ENCODE data around the gene UBAP1. TPM values are rescaled to one million over a fixed set of nuclear protein-coding genes. Genes with fewer than 3 reads are reported as not detected.
"Not testable (repeated sequence)": the region's sequence is repeated elsewhere in the genome, so short reads cannot be mapped to it uniquely, and the experiment has no call there.

The UBAP1 gene
- total RNA-seq (70.7 TPM), polyA plus RNA-seq (10 to 100 TPM; 52.9 to 60.0 (median 55.4) TPM)

DNA sequence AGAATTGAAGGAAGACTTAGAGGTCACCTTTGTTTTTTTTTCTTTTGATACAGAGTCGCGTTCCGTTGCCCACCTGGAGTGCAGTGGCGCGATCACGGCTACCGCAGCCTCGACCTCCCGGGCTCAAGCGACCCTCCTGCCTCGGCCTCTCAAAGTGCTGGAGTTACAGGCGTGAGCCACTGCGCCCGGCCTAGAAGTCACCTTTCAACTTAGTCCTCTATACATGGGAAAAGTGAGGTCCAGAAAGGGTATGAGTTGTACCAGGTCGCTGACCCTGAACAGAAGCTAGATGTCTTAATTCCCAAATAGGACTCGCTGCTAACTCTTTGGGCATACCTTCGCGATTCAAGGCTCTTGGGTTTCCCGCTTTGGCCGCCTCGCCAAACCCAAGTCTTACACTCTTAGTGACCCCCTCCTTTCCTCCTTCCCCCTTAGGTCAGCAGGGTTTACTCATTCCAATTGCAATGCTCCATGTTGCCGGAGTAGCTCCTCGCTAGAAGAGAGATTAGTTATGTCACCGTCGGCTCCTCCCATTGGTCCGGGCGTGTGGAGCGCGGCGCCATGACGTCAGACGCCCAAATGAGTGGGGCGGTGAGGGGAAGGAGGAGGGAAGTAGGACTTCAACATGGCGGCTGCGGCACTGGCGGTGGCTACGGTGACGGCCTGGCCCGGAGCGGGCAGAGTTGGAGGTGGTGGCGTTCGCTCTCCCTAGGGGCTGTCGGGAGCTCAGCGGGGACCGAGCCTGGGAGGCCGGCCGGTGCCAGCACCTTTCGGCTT lies at the start of gene UBAP1:
UBAP1 (plus strand) TSS at position 608 of the 777 bp plus-strand sequence. CDS start 41,872 bp downstream, outside the sequence.
- no peaks in the 10 kb centered on the region for H3K27me3 ChIP-seq (ENCODE audit: control insufficient read depth, insufficient read depth, low read length)
- peak within 1 kb of the TSS; percentile 96 to 99 (median 98) for H3K4me3 Mint-ChIP-seq
- ATAC-seq (ENCODE audit: low read depth in 2 of 2) (peak; percentile 99 to 100), DNase-seq (peak; percentile 95 to 98 (median 95))
- peaks cover 20% of the 10 kb centered on the region for H3K4me1 ChIP-seq (ENCODE audit: control insufficient read depth, insufficient read depth, low read length, poor library complexity, severe bottlenecking)
- H3K4me1 Mint-ChIP-seq: peaks cover 5 to 34% (median 16%) of the 10 kb centered on the region in 4 donors
- no peaks in the 10 kb centered on the region for H3K9me3 Mint-ChIP-seq
- H3K27ac ChIP-seq (ENCODE audit: insufficient read depth, low read length, poor library complexity, severe bottlenecking): peak within 1 kb of the TSS; percentile 94
- peak within 1 kb of the TSS; percentile 99 to 100 (median 100) for H3K27ac Mint-ChIP-seq
- no peaks in the 10 kb centered on the region for H3K9me3 ChIP-seq (ENCODE audit: control insufficient read depth in 2 of 2, low read length in 2 of 2)
- H3K36me3 ChIP-seq (ENCODE audit: control insufficient read depth, insufficient read depth, low read length): no peaks in the 10 kb centered on the region
- peak within 1 kb of the TSS; percentile 96 for H3K4me3 ChIP-seq (ENCODE audit: low read depth, low read length)
- peaks cover 6% of the 10 kb centered on the region for H3K36me3 Mint-ChIP-seq
- H3K27me3 Mint-ChIP-seq: peaks cover 2% of the 10 kb centered on the region

DNA sequence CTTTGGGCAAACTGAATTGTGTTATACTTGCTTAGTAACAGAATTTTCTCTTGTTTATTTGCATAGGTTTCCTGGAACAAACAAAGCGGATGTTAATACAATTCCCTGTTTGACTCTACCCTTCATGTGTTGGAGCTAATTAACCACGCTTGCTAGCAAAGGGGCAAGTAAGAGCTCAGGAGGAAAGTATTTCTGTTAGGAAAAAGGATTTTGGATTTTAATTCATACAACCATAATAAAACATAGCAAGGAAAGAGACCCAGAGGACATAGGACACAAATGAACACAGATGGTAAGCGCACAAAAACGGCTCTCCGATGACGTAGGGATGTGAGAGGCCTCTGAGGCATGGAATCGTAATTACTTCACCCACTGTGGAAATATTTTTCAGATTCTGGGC lies 47.3 kb upstream of the UBAP1 start:
- Mint-ChIP-seq H3K27ac (peak overlapping the region in 2 of 3 donors; percentile 15 to 40), H3K9me3 (peaks cover 0 to 2% (median 0%) of the 10 kb centered on the region in 7 donors), H3K27me3 (no peaks in the 10 kb centered on the region), H3K36me3 (no peaks in the 10 kb centered on the region), H3K4me3 (peak overlapping the region in 1 of 4 donors; percentile 51), H3K4me1 (peaks cover 0 to 5% (median 2%) of the 10 kb centered on the region in 4 donors)
- no peaks in the 10 kb centered on the region for H3K9me3 ChIP-seq (ENCODE audit: control insufficient read depth in 2 of 2, low read length in 2 of 2)
- no peak overlapping the region for H3K4me3 ChIP-seq (ENCODE audit: low read depth, low read length)
- H3K36me3 ChIP-seq (ENCODE audit: control insufficient read depth, insufficient read depth, low read length): no peaks in the 10 kb centered on the region
- H3K27me3 ChIP-seq (ENCODE audit: control insufficient read depth, insufficient read depth, low read length): no peaks in the 10 kb centered on the region
- H3K4me1 ChIP-seq (ENCODE audit: control insufficient read depth, insufficient read depth, low read length, poor library complexity, severe bottlenecking): peaks cover 5% of the 10 kb centered on the region
- ATAC-seq (ENCODE audit: low read depth in 2 of 2) (no peak), DNase-seq (no peak)
- H3K27ac ChIP-seq (ENCODE audit: insufficient read depth, low read length, poor library complexity, severe bottlenecking): no peak overlapping the region

DNA sequence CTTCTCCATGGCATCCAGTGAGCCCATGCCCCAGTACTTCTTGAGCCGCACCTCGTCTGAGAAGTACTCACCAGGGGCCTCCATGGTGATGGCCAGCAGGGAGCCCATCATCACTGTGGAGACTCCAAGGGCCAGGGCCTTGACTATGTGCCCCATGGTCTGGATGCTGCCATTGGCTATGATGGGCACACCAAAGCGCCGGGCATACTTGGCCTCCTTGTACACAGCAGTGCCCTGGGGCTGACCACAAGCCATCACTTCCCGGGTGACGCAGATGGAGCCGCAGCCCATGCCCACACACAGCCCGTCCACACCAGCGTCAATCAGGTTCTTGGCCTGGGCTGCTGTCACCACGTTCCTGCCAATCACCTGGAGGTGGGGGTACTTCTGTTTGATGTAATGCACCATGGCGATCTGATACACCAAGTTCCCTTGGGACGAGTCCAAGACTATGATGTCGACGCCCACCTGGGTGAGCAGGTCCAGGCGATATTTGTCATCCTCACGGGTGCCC lies 45.4 kb upstream of the UBAP1 start:
- no peaks in the 10 kb centered on the region for H3K4me1 Mint-ChIP-seq
- Histone ChIP-seq H3K27me3 (ENCODE audit: control insufficient read depth, insufficient read depth, low read length) (no peaks in the 10 kb centered on the region), H3K4me3 (ENCODE audit: low read depth, low read length) (no peak overlapping the region), H3K4me1 (ENCODE audit: control insufficient read depth, insufficient read depth, low read length, poor library complexity, severe bottlenecking) (no peaks in the 10 kb centered on the region), H3K9me3 (ENCODE audit: control insufficient read depth in 2 of 2, low read length in 2 of 2) (no peaks in the 10 kb centered on the region), H3K36me3 (ENCODE audit: control insufficient read depth, insufficient read depth, low read length) (no peaks in the 10 kb centered on the region), H3K27ac (ENCODE audit: insufficient read depth, low read length, poor library complexity, severe bottlenecking) (no peak overlapping the region)
- no peak overlapping the region for H3K4me3 Mint-ChIP-seq
- ATAC-seq (ENCODE audit: low read depth in 2 of 2): no peak
- H3K9me3 Mint-ChIP-seq: peaks cover 0 to 2% (median 0%) of the 10 kb centered on the region in 7 donors
- no peak for DNase-seq
- H3K36me3 Mint-ChIP-seq: no peaks in the 10 kb centered on the region
- no peaks in the 10 kb centered on the region for H3K27me3 Mint-ChIP-seq
- no peak overlapping the region for H3K27ac Mint-ChIP-seq

DNA sequence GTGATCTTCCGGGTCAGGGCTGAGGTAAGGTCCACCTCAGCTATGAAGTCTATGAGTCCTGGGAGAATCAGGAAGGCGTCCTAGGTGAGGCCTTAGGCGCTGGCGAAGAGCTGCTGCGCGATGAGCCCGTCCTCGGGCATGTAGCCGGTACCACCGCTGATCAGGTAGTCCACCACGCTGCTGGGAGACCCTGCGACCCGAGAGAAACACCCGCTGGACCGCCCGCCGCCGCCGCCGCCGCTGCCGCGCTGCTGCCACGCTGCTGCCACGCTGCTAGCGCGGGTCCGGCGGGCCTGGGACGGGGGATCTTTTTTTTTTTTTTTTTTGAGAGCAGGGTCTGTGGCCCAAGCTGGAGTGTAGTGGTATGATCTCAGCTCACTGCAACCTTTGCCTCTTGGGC lies 44.3 kb upstream of the UBAP1 start:
- ATAC-seq (ENCODE audit: low read depth in 2 of 2): no peak
- Mint-ChIP-seq H3K27me3 (no peaks in the 10 kb centered on the region), H3K9me3 (no peaks in the 10 kb centered on the region), H3K27ac (no peak overlapping the region), H3K4me3 (no peak overlapping the region), H3K4me1 (peaks cover 0 to 5% (median 1%) of the 10 kb centered on the region in 4 donors), H3K36me3 (no peaks in the 10 kb centered on the region)
- H3K9me3 ChIP-seq (ENCODE audit: control insufficient read depth in 2 of 2, low read length in 2 of 2): no peaks in the 10 kb centered on the region
- H3K4me3 ChIP-seq (ENCODE audit: low read depth, low read length): no peak overlapping the region
- no peak overlapping the region for H3K27ac ChIP-seq (ENCODE audit: insufficient read depth, low read length, poor library complexity, severe bottlenecking)
- DNase-seq: no peak
- no peaks in the 10 kb centered on the region for H3K27me3 ChIP-seq (ENCODE audit: control insufficient read depth, insufficient read depth, low read length)
- H3K4me1 ChIP-seq (ENCODE audit: control insufficient read depth, insufficient read depth, low read length, poor library complexity, severe bottlenecking): no peaks in the 10 kb centered on the region
- H3K36me3 ChIP-seq (ENCODE audit: control insufficient read depth, insufficient read depth, low read length): no peaks in the 10 kb centered on the region

DNA sequence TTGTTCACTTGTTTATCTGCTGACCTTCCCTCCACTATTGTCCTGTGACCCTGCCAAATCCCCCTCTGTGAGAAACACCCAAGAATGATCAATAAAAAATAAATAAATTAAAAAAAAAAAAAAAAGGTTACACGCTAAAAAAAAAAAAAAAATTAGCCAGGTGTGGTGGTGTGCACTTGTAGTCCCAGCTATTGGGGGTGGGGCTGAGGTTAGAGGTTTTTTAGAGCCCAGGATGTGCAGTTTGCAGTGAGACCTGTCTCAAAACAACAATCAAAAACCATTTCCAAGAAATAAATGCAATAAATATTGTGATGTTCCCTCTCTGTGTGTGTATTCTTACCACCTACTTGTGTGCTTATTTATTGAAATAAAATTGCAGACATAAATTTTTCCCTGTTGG lies 40.2 kb upstream of the UBAP1 start:
- peak overlapping the region in 1 of 4 donors; percentile 9 for H3K4me3 Mint-ChIP-seq
- ATAC-seq (ENCODE audit: low read depth in 2 of 2) (peak; percentile 40 to 78), DNase-seq (peak in 2 of 3 donors; percentile 16 to 81)
- H3K9me3 Mint-ChIP-seq; H3K36me3 ChIP-seq (ENCODE audit: control insufficient read depth, insufficient read depth, low read length); H3K27me3 Mint-ChIP-seq; H3K4me1 ChIP-seq (ENCODE audit: control insufficient read depth, insufficient read depth, low read length, poor library complexity, severe bottlenecking); H3K4me3 ChIP-seq (ENCODE audit: low read depth, low read length); H3K27me3 ChIP-seq (ENCODE audit: control insufficient read depth, insufficient read depth, low read length); H3K27ac ChIP-seq (ENCODE audit: insufficient read depth, low read length, poor library complexity, severe bottlenecking); H3K4me1 Mint-ChIP-seq; H3K9me3 ChIP-seq (ENCODE audit: control insufficient read depth in 2 of 2, low read length in 2 of 2); H3K36me3 Mint-ChIP-seq; H3K27ac Mint-ChIP-seq: not testable (repeated sequence)

DNA sequence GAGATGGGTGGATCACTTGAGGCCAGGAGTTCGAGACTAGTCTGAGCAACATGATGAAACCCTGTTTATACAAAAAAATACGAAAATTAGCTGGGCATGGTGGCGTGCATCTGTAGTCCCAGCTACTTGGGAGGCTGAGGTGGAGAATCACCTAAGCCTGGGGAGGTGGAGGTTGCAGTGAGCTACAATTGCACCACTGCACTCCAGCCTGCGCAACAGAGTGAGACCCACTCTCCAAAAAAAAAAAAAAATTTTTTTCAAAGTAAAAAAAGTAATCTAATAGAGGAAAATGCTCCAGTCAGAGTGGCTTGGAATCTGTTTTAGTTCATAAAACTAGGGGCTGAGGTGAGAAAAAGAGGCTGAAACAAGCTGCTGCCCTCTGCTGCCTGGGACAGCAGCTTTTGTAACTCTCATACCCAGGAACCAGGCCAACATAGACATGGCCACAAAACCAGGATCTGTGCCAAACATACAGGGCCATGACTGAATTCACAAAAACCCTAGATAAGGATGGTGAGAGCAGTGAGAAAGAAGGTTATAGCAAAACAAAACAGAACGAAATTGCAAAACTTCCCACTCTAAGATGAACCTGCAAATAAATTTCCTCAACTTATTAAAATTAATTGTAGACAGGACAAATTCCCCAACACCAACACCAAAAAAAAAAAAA lies 39.2 kb upstream of the UBAP1 start:
- no peaks in the 10 kb centered on the region for H3K36me3 Mint-ChIP-seq
- no peak for ATAC-seq (ENCODE audit: low read depth in 2 of 2)
- Histone ChIP-seq H3K4me3 (ENCODE audit: low read depth, low read length) (no peak overlapping the region), H3K9me3 (ENCODE audit: control insufficient read depth in 2 of 2, low read length in 2 of 2) (no peaks in the 10 kb centered on the region), H3K4me1 (ENCODE audit: control insufficient read depth, insufficient read depth, low read length, poor library complexity, severe bottlenecking) (no peaks in the 10 kb centered on the region), H3K27me3 (ENCODE audit: control insufficient read depth, insufficient read depth, low read length) (no peaks in the 10 kb centered on the region), H3K36me3 (ENCODE audit: control insufficient read depth, insufficient read depth, low read length) (no peaks in the 10 kb centered on the region), H3K27ac (ENCODE audit: insufficient read depth, low read length, poor library complexity, severe bottlenecking) (no peak overlapping the region)
- H3K4me1 Mint-ChIP-seq: peaks cover 0 to 7% (median 1%) of the 10 kb centered on the region in 4 donors
- H3K9me3 Mint-ChIP-seq: no peaks in the 10 kb centered on the region
- H3K27ac Mint-ChIP-seq: no peak overlapping the region
- H3K4me3 Mint-ChIP-seq: no peak overlapping the region
- peak in 1 of 3 donors; percentile 32 for DNase-seq
- peaks cover 9% of the 10 kb centered on the region for H3K27me3 Mint-ChIP-seq

DNA sequence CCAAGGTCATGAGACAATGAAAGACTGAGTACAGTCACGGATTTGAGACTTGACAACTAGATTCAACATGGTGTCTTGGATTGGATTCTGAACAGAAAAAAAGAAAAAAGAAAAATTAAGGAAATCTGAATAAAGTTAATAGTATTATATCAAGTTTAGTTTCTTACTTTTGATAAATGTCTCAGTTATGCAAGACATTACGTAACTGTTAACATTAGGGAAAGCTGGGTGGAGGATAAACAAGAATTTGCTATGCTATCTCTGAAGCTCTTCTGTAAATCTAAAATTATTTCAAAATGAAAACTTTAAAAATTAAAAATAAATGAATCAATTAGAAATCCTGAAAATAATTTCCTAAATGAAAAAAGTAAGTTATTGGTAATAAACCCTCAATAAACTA lies 38.0 kb upstream of the UBAP1 start:
- Histone ChIP-seq H3K4me1 (ENCODE audit: control insufficient read depth, insufficient read depth, low read length, poor library complexity, severe bottlenecking) (no peaks in the 10 kb centered on the region), H3K36me3 (ENCODE audit: control insufficient read depth, insufficient read depth, low read length) (no peaks in the 10 kb centered on the region), H3K4me3 (ENCODE audit: low read depth, low read length) (no peak overlapping the region), H3K9me3 (ENCODE audit: control insufficient read depth in 2 of 2, low read length in 2 of 2) (no peaks in the 10 kb centered on the region), H3K27me3 (ENCODE audit: control insufficient read depth, insufficient read depth, low read length) (no peaks in the 10 kb centered on the region), H3K27ac (ENCODE audit: insufficient read depth, low read length, poor library complexity, severe bottlenecking) (no peak overlapping the region)
- Mint-ChIP-seq H3K36me3 (no peaks in the 10 kb centered on the region), H3K27me3 (peaks cover 9% of the 10 kb centered on the region), H3K9me3 (no peaks in the 10 kb centered on the region), H3K4me1 (peaks cover 0 to 7% (median 1%) of the 10 kb centered on the region in 4 donors), H3K4me3 (no peak overlapping the region), H3K27ac (no peak overlapping the region)
- DNase-seq (no peak), ATAC-seq (ENCODE audit: low read depth in 2 of 2) (no peak)
